ENCODE measurements around the gene MLLT3.

The MLLT3 gene

GRCh38 chr9:20441166-20441565 lies 181.1 kb downstream of the MLLT3 start:
- FAIRE-seq: peak; percentile 87

GRCh38 chr9:20437476-20437875 lies 184.8 kb downstream of the MLLT3 start:
- peak; percentile 23 for FAIRE-seq
- no peak for DNase-seq (ENCODE audit: insufficient read length, low spot score)

More at GRCh38 chr9:20441166-20441565, 181.1 kb downstream of the MLLT3 start:
- DNase-seq (ENCODE audit: insufficient read length, low spot score): no peak

- DNase-seq (ENCODE audit: insufficient read length, low spot score) (no peak), FAIRE-seq (no peak)
These were observed 185.7 kb downstream of the MLLT3 start for GRCh38 chr9:20436476-20437195.

DNA sequence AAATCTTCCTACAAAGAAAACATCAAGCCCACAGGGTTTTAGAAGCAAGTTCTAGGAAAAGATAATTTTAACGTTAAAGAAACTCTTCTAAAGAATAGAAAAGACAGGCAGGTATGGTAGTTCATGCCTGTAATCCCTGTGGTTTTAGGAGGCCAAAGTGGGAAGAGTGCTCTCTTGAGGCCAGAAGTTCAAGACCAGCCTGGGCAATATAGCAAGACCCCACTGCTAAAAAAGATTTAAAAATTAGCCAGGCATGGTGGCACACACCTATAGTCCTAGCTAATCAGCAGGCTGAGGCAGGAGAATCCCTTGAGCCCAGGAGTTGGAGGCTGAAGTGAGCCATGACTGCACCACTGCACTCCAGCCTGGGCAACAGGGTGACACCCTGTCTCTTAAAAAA lies 193.3 kb downstream of the MLLT3 start:
- FAIRE-seq: peak; percentile 21
- DNase-seq (ENCODE audit: insufficient read length, low spot score): no peak

- DNase-seq (ENCODE audit: insufficient read length, low spot score) (no peak), FAIRE-seq (no peak)
These were observed 194.9 kb downstream of the MLLT3 start for GRCh38 chr9:20427359-20427758.

DNA sequence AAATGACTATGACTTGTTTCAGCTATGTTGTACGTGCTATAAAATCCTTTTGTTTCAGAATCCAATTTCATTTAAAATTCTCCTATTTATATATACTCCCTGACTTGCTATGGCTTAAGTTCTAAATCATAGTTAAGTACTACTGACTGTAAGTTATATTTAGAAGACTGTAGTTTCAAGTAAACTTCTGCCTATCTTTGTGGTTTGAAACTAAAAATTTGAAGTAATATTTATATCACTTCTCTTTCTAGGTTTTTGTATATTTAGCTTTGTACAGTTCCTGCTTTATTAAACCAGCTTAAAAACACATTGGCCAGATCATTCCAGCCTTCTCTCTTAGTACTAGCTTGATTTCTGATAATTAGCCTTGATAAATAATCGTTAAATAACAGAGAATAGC lies 196.3 kb downstream of the MLLT3 start:
- DNase-seq (ENCODE audit: insufficient read length, low spot score) (no peak), FAIRE-seq (peak; percentile 88)

DNA sequence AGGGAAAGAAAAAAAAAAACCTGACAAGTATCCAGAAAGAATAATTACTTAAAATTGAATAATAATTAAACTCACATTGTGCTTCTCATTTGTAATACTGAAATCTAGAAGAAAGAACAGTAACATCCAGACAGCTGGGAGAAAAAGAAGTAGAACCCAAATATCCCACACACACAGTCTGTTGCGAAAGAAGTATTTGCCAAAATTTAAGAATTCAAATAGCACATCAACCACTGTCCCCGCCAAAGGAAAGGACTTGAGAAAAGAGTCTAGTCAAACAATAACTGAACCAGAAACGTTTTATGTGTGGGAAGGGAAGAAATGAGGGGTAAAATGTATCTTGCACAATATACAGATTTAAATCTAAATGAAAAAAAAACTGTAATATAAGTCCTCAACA lies 202.8 kb downstream of the MLLT3 start:
- no peak for FAIRE-seq
- no peak for DNase-seq (ENCODE audit: insufficient read length, low spot score)

- no peak for FAIRE-seq
These were observed 203.8 kb downstream of the MLLT3 start for GRCh38 chr9:20418485-20418884.

GRCh38 chr9:20417373-20418080 lies 204.8 kb downstream of the MLLT3 start:
- DNase-seq (ENCODE audit: insufficient read length, low spot score) (no peak), FAIRE-seq (peak; percentile 21)

More at GRCh38 chr9:20418485-20418884, 203.8 kb downstream of the MLLT3 start:
- DNase-seq (ENCODE audit: insufficient read length, low spot score): no peak

DNA sequence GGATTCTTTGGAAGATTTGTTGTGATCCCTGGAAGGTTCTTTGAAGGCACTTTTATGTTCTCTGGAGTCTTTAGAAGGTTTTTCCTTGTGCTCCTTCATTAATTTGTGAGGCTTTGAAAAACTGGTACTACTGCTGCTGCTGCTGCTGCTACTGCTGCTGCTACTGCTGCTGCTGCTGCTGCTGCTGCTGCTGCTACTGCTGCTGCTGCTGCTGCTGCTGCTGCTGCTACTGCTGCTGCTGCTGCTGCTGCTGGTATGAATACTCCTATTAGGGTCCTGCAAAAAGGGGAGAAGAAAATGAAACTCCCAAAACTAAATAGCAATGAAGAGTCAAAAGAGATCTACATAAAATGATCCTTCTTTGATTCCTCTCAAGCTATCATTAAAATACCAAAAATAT lies 208.1 kb downstream of the MLLT3 start:
- no peak for FAIRE-seq

DNA sequence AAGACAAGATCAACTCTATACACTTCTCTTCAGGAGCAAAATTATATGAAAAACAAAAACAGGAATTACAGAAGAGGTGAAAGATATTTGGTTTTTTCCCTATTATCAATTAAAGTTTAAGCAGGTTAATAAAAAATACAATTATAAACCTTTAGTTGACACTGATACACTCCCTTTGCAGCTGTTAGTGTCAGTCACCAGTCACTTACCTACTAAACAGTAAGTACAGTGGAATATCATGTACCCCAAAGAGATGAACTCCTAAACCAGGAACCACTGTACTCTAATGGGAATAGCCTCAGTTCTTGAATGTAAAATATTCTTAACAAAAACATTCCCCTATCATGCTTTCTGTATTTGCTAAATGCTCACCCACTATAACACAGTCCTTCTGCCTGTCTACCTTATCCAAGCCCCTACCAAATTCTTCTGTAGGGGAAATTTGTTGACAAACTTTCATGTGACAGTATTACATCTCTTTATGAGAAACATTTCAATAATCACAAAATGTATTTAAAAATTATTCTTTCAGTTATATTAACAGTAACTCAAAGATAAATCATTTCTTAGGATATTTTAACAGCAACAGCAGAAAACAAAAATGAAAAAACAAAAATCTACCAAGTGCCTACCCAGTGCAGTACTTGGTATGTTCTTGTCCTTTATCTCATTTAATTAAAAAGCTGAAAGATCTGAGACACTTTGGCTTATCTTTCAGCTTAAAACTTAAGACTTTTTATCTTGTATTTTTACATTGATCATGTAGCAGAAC lies 212.8 kb downstream of the MLLT3 start:
- DNase-seq (ENCODE audit: insufficient read length, low spot score) (no peak), FAIRE-seq (no peak)

More for the DNA sequence above, 208.1 kb downstream of the MLLT3 start:
- no peak for DNase-seq (ENCODE audit: insufficient read length, low spot score)

DNA sequence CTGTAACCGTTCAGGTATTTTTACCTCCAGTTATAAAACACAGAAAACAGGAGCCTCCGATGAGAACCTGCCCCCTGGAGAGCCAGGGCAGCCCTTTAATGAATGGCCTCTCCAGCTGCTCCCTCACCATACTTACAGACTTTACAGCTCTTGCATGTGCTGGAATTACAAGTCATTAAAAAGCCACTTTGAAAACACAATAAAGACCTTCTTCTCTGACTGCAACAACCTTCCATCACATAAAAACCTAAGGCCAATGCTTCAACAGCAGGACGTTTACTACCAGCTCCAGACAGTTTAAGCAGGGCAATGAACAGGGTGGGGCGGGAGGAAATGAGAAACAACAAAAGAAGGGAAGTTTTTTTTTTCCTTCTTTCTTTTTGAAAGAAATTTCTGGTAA lies 213.8 kb downstream of the MLLT3 start:
- FAIRE-seq (no peak), DNase-seq (ENCODE audit: insufficient read length, low spot score) (no peak)

DNA sequence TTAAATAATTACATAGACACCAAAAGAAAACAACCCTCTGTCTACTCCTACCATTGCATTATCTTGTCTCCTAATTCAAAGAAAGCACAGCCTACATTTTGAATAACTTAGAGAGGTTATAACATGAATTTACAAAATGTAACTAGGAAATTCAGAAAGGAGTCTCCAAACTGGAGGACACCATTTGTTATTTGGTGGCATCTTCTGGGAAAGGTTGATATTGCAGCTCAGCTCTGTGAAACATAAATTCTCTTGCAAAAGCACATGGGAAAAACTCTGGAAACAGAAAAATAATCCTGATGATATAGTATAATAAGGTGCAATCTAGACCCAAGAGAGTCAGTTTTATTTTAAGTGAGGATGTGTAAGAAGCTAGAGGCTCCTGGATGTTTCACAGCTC lies 215.3 kb downstream of the MLLT3 start:
- DNase-seq (ENCODE audit: insufficient read length, low spot score) (no peak), FAIRE-seq (no peak)

- DNase-seq (ENCODE audit: insufficient read length, low spot score) (no peak), FAIRE-seq (no peak)
These were observed 216.0 kb downstream of the MLLT3 start for GRCh38 chr9:20406344-20406743.

- DNase-seq (ENCODE audit: insufficient read length, low spot score): no peak
- no peak for FAIRE-seq
These were observed 216.7 kb downstream of the MLLT3 start for GRCh38 chr9:20405616-20406015.

- no peak for FAIRE-seq
- DNase-seq (ENCODE audit: insufficient read length, low spot score): no peak
These were observed 217.2 kb downstream of the MLLT3 start for GRCh38 chr9:20405078-20405477.

GRCh38 chr9:20404192-20404813 lies 218.0 kb downstream of the MLLT3 start:
- no peak for DNase-seq (ENCODE audit: insufficient read length, low spot score)
- FAIRE-seq: no peak

GRCh38 chr9:20403346-20403745 lies 219.0 kb downstream of the MLLT3 start:
- no peak for DNase-seq (ENCODE audit: insufficient read length, low spot score)
- FAIRE-seq: no peak

- no peak for DNase-seq (ENCODE audit: insufficient read length, low spot score)
- no peak for FAIRE-seq
These were observed 219.9 kb downstream of the MLLT3 start for GRCh38 chr9:20402273-20402875.

- no peak for DNase-seq (ENCODE audit: insufficient read length, low spot score)
- FAIRE-seq: peak; percentile 37
These were observed 223.6 kb downstream of the MLLT3 start for GRCh38 chr9:20398536-20399338.
